Measurements from ENCODE around the gene WDR44.
"Not testable (repeated sequence)": the region's sequence is repeated elsewhere in the genome, so short reads cannot be mapped to it uniquely, and the experiment has no call there.

The WDR44 gene

GRCh38 chrX:118360429-118361125 is 14.7 kb downstream of the WDR44 start:
- DNase-seq (ENCODE audit: low spot score), result no peak

DNA sequence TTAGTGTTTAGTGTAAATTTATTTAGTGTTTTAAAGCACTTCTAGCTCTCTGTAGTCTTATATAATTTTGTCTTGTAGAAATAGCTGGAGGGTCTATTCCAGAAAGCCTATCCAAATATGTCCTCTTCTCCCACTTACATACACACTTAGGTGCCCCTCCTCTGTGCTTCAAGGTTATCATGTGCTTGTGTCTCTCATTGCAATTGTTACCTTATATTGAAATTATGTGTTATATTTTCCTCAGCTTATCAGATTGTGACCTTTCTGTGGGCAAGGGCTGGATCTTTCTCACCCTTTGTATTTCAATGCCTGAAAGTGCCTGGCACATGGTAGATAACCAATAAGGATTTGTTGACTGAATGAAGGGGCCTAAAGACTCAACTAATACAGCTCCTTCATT is 18.4 kb downstream of the WDR44 start:
- DNase-seq (ENCODE audit: low spot score), result no peak

- DNase-seq (ENCODE audit: low spot score), result no peak
These were observed 21.4 kb downstream of the WDR44 start for GRCh38 chrX:118367338-118367737.

DNA sequence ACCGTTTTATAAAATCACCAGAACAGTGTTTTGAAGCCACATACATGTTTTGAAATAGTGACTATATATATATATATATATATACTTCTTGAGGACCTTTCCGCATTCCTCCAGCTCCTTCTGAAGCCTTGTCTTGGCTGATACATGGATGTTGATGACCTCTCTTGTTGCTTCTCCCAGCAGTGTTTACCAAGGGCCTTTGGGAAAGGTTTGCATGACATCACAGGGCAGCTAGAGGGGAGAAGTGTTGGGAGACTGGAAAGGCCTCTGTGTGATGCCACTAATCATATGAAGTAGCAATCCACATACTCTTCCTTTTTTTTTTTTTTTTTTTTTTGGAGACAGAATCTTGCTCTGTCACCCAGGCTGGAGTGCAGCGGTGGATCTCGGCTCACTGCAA is 22.5 kb downstream of the WDR44 start:
- no peak for DNase-seq (ENCODE audit: low spot score)

DNA sequence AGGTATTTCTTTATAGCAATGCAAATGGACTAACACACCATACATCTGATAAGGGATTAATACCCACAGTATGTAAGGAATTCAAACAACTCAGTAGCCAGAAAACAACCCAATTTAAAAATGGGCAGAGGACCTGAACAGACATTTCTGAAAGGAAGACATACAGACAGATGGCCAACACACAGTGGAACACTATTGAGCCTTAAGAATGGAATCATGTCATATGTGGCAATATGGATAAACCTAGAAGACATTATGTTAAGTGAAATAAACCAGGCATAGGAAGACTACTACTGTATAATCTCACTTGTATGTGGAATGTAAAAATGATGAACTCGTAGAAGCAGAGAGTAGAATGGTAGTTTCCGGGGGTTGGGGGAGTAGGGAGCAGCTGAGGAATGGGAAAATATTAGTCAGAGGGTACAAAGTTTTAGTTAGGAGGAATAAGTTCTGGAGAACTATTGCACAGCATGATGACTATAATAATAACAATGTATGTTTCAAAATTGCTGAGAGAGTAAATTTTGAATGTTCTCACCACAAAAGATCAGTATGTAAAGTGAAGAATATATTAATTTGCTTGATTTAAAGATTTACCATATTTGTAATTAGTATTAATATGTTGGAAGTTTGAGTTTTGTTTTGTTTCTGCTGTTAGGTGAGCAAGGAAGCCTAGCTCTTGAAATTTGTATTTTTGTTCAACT is 25.2 kb downstream of the WDR44 start:
- no peak for DNase-seq (ENCODE audit: low spot score)

DNA sequence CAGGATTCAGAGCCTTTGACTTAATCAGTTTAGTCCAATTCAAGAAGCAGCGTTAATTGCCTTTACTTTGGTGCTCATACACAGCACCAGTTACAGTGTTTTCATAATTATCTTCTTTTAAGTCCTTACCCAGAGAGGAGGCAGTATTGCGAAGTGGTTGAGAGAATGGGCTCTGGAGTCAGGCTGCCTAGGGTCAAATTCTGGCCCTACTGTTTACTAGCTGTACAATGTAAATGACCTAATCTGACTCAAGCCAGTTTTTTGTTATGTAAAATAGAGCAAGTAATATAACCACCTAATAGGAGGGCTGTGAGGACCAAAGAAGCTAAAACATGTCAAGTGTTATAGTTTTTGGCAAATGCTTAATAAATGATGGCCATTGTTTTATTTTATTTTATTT is 27.6 kb downstream of the WDR44 start:
- no peak for DNase-seq (ENCODE audit: low spot score)

DNA sequence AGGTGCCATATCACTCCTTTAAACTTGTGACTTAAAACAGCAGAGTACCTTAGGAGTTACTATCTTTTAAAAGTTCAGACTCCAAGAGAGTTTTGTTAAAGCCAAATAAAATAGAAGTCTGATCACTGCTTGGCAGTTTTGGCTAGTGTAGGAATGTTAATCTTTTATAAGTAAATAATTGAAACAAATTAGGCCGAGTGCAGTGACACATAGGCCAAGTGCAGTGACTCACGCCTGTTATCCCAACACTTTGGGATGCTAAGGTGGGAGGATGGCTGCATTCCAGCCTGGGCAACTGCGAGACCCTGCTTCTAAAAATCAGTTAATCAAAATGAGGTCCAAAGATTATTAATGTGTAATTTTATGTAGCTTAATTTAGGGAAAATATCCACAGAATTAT is 37.2 kb downstream of the WDR44 start:
- DNase-seq (ENCODE audit: low spot score), result no peak

DNA sequence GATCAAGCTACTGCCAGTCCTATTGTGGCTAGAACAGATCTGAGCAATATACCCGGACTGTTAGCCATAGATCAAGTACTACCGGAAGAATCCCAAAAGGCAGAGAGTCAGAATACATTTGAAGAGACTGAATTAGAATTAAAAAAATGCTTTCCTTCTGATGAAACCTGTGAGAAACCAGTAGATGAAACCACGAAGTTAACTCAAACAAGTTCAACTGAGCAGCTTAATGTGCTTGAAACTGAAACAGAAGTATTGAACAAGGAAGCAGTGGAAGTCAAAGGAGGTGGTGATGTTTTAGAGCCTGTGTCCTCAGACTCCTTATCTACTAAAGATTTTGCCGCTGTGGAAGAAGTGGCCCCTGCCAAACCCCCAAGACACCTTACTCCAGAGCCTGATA is 46.8 kb downstream of the WDR44 start:
- no peak for DNase-seq (ENCODE audit: low spot score)

DNA sequence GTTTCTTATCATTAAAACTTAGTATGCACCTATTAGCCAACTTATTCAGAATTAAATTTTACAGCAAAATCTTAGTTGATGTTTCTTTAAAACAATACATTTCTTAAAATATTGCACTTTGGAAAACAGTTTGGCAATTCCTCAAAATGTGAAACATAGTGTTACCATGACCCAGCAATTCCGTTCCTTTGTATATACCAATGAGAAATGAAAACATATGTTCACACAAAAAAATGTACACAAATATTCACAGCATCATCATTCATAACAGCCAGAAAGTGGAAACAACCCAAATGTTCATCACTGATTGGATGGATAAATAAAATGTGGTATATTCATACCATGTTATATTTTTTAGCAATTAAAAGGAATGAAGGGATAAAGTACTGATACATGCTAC is 50.2 kb downstream of the WDR44 start:
- DNase-seq (ENCODE audit: low spot score), result no peak

- DNase-seq (ENCODE audit: low spot score), result no peak
These were observed 72.9 kb downstream of the WDR44 start for GRCh38 chrX:118418811-118419251.

- no peak for DNase-seq (ENCODE audit: low spot score)
These were observed 74.6 kb downstream of the WDR44 start for GRCh38 chrX:118420462-118420861.

DNA sequence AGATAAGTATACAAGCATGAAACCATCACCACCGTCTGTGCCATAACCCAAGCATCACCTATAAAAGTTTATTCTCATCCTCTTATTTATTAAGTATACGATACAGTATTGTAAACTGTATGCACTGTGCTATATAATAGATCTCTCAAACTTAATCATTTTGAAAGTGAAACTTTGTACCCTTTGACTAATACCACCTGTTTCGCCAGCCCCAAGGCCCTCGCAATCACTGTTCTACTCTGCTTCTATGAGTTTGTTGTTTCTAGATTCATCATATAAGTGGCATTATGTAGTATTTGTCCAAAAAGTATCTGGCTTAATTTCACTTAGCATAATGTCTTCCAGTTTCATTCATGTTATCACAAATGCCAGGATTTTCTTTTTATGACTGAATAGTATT is 77.7 kb downstream of the WDR44 start:
- no peak for DNase-seq (ENCODE audit: low spot score)

GRCh38 chrX:118432799-118433198 is 86.9 kb downstream of the WDR44 start:
- no peak for DNase-seq (ENCODE audit: low spot score)

- no peak for DNase-seq (ENCODE audit: low spot score)
These were observed 91.4 kb downstream of the WDR44 start for GRCh38 chrX:118437283-118437682.

DNA sequence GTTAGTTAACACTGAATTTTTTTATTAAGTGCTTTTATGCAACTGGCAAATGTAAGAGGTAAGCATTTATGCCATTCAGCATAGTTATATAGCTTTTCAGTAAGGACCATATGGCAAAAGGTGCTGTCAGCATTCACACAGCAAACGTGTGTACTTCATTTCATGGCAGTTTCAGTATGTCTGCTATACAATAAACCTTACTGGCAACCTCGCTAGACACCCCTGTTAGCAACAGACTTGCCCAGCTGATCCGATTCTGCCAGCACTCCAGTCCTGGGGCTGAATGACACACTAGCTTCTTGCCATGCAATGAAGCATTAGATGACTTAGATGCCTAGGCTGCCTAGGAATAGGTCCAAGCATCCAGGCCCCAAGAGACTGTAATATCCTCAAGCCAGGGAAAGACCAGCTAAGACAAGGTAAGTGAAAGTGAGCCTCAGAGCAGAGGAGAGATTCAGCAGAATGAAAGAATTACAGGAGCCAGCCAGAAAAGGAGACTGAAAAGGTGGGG is 102.4 kb downstream of the WDR44 start:
- no peak for DNase-seq (ENCODE audit: low spot score)

GRCh38 chrX:118455013-118455412 is 109.1 kb downstream of the WDR44 start:
- DNase-seq (ENCODE audit: low spot score), result no peak

- DNase-seq (ENCODE audit: low spot score), result peak; percentile 65
These were observed 113.6 kb downstream of the WDR44 start for GRCh38 chrX:118459494-118459893.

DNA sequence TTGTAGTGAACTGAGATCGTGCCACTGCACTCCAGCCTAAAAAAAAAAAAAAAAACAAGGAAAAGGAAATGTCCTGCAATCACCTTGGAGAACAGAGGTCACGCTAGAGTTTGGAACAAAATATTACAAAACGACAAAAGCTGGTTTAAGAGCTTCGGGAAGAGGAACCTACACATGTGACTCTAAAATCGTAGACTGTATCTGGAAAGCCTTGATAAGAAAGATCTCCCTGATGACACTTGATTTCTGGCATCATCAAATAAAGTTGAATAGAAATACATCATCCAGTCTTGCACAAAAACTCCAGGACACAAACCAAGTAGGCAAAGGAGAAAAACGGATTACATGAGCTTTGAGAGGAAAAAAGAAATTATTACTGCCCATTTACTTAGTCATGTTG is 118.6 kb downstream of the WDR44 start:
- DNase-seq (ENCODE audit: low spot score), result no peak

DNA sequence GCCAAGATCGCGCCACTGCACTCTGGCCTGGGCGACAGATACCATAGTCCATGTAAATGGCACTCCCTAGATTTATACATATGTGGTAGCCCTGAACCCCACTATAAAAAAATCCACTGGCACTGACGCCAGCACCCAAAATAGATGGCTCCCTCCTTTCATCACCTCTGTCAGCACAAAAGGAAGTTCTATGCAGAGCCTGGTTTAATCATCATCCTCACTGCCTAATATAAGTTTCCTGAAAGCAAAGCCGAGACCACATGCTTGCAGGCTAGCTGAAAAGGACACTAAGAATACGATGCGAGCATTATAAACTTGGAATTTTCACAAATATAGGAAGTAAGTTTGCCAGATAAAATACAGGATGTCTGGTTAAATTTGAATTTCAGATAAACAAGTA is 122.2 kb downstream of the WDR44 start:
- DNase-seq (ENCODE audit: low spot score), result no peak

DNA sequence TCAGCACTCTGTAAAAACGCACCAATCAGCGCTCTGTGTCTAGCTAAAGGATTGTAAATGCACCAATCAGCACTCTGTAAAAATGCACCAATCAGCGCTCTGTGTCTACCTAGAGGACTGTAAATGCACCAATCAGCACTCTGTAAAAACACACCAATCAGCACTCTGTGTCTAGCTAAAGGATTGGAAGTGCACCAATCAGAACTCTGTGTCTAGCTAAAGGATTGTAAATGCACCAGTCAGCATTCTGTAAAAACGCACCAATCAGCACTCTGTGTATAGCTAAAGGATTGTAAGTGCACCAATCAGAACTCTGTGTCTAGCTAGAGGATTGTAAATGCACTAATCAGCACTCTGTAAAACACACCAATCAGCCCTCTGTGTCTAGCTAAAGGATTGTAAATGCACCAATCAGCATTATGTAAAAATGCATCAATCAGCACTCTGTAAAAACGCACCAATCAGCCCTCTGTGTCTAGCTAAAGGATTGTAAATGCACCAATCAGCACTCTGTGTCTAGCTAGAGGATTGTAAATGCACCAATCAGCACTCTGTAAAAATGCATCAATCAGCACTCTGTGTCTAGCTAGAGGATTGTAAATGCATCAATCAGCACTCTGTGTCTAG is 124.9 kb downstream of the WDR44 start:
- DNase-seq (ENCODE audit: low spot score), result not testable (repeated sequence)

- DNase-seq (ENCODE audit: low spot score), result no peak
These were observed 128.7 kb downstream of the WDR44 start for GRCh38 chrX:118474586-118474985.

DNA sequence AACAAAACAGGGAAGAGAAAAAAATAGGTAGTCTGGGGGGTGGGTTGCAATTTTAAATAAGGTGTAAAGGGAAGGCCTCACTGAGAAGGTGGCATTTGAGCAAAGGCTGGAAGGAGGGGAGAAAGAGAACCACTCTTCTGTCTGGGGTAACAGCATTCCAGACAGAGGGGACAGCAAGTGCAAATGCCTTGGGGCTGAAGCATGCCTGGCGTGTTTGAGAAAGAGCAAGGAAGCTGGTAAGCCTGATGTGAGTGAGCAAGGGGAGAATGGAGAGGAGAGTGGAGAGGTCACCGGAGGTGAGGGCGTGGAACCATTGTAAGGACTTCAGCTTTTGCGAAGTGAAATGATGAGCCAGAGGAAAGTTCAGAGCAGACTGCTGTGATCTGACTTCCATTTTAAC is 130.0 kb downstream of the WDR44 start:
- no peak for DNase-seq (ENCODE audit: low spot score)

DNA sequence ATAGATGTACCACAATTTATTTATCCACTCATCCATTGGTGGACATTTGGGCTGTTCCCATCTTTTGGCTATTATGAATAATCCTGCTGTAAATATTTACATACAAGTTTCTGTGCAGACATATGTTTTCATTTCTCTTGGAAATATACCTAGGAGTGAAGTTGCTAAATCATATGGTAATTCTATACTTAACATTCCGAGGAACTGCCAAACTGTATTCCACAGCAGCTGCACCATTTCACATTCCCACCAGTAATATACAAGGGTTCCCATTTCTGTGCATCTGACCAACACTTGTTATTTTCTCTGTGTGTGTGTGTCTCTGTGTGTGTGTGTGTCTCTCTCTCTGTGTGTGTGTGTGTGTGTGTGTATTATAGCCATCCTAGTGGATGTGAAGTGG is 134.3 kb downstream of the WDR44 start:
- no peak for DNase-seq (ENCODE audit: low spot score)
